Measurements from ENCODE around the gene CTSZ.

- TF ChIP-seq CTCF (IDR thresholded peaks at IDR 0.05) (no peak), EP300 (IDR thresholded peaks at IDR 0.05) (no peak)
These were observed 43.9 kb downstream of the CTSZ start for GRCh38 chr20:58963060-58963584.
